Liver (tissue), 9 donors: ENCODE data around the gene ZNHIT2. TPM values are rescaled to one million over a fixed set of nuclear protein-coding genes. Genes with fewer than 3 reads are reported as not detected.

Experiments
- DNase-seq: peaks from one replicate; pipeline ENCODE4 v3.0.0-alpha.2; 2017; ENCODE audit warnings: low spot score
- H3K27ac ChIP-seq, 2 donors: one replicate each; pipeline ENCODE4 v1.7.0; 2013; ENCODE audit warnings: inconsistent platforms in 2 of 2, low read length in 2 of 2, control low read depth in 1 of 2, low read depth in 1 of 2, mild to moderate bottlenecking in 1 of 2
- H3K27me3 ChIP-seq, 4 donors: one replicate each; pipeline versions ENCODE4 v1.6.1 to v1.7.0; 2013; ENCODE audit warnings: low read length in 3 of 4, inconsistent platforms in 1 of 4, mild to moderate bottlenecking in 1 of 4, moderate library complexity in 1 of 4; ENCODE audit not compliant: control insufficient read depth in 4 of 4, insufficient read depth in 4 of 4
- H3K36me3 ChIP-seq, 4 donors: one replicate each; pipeline versions ENCODE4 v1.6.1 to v1.7.0; 2013; ENCODE audit warnings: low read length in 3 of 4, mild to moderate bottlenecking in 3 of 4, low read depth in 1 of 4, moderate library complexity in 1 of 4; ENCODE audit not compliant: control insufficient read depth in 4 of 4, insufficient read depth in 3 of 4
- H3K4me1 ChIP-seq, 4 donors: one replicate each; pipeline versions ENCODE4 v1.6.1 to v1.7.0; 2013; ENCODE audit warnings: low read length in 3 of 4, mild to moderate bottlenecking in 3 of 4, moderate library complexity in 1 of 4; ENCODE audit not compliant: control insufficient read depth in 4 of 4, insufficient read depth in 4 of 4
- H3K4me3 ChIP-seq, 3 donors: one replicate each; pipeline versions ENCODE4 v1.6.1 to v1.7.0; 2013; ENCODE audit warnings: low read length in 3 of 3, control low read depth in 1 of 3, low read depth in 1 of 3, mild to moderate bottlenecking in 1 of 3
- H3K9ac ChIP-seq, 2 donors: one replicate each; pipeline ENCODE4 v1.7.0; 2013; ENCODE audit warnings: low read length in 2 of 2, mild to moderate bottlenecking in 2 of 2, moderate library complexity in 2 of 2, control low read depth in 1 of 2, low read depth in 1 of 2
- H3K9me3 ChIP-seq, 4 donors: one replicate each; pipeline versions ENCODE4 v1.6.1 to v1.7.0; 2013; ENCODE audit warnings: low read length in 3 of 4; ENCODE audit not compliant: control insufficient read depth in 4 of 4
- CTCF ChIP-seq: fragments of 150-350 bp; IDR thresholded peaks from 2 replicates; pipeline ENCODE4 v1.5.1; 2017; ENCODE audit warnings: improper control_type of control experiment, low read depth, low read length; ENCODE audit not compliant: missing input control
- EGR1 ChIP-seq, 2 donors: IDR thresholded peaks; 2 replicates each; pipeline ENCODE4 v1.6.1; 2016 to 2018; ENCODE audit warnings: antibody characterized with exemption in 2 of 2, low read depth in 2 of 2
- FOXA1 ChIP-seq: IDR thresholded peaks from 2 replicates; pipeline ENCODE4 v1.6.1; 2016; ENCODE audit warnings: antibody characterized with exemption
- FOXA2 ChIP-seq: IDR thresholded peaks from 2 replicates; pipeline ENCODE4 v1.6.1; 2016; ENCODE audit warnings: antibody characterized with exemption
- GABPA ChIP-seq, 2 donors: IDR thresholded peaks in 1 of 2; conservative IDR thresholded peaks in 1 of 2; 2 replicates each; pipeline ENCODE4 v1.6.1; 2016; ENCODE audit warnings: antibody characterized with exemption in 2 of 2, mild to moderate bottlenecking in 1 of 2, moderate library complexity in 1 of 2
- HNF4A ChIP-seq, 2 donors: conservative IDR thresholded peaks; 2 replicates each; pipeline ENCODE4 v1.6.1; 2016; ENCODE audit warnings: antibody characterized with exemption in 2 of 2, mild to moderate bottlenecking in 2 of 2
- HNF4G ChIP-seq: IDR thresholded peaks from 2 replicates; pipeline ENCODE4 v1.6.1; 2016; ENCODE audit warnings: antibody characterized with exemption
- JUND ChIP-seq, 2 donors: IDR thresholded peaks; 2 replicates each; pipeline ENCODE4 v1.6.1; 2016; ENCODE audit warnings: antibody characterized with exemption in 2 of 2
- MAX ChIP-seq: IDR thresholded peaks from 2 replicates; pipeline ENCODE4 v1.6.1; 2016; ENCODE audit warnings: antibody characterized with exemption
- NR2F2 ChIP-seq: IDR thresholded peaks from 2 replicates; pipeline ENCODE4 v1.6.1; 2016; ENCODE audit warnings: antibody characterized with exemption
- RAD21 ChIP-seq, 2 donors: IDR thresholded peaks; 2 replicates each; pipeline ENCODE4 v1.6.1; 2016; ENCODE audit warnings: antibody characterized with exemption in 2 of 2, mild to moderate bottlenecking in 2 of 2
- REST ChIP-seq: IDR thresholded peaks from 2 replicates; pipeline ENCODE4 v1.6.1; 2016; ENCODE audit warnings: antibody characterized with exemption, mild to moderate bottlenecking
- RXRA ChIP-seq, 2 donors: IDR thresholded peaks; 2 replicates each; pipeline ENCODE4 v1.6.1; 2017 to 2018; ENCODE audit warnings: antibody characterized with exemption in 2 of 2, mild to moderate bottlenecking in 1 of 2
- SP1 ChIP-seq: IDR thresholded peaks from 2 replicates; pipeline ENCODE4 v1.6.1; 2018; ENCODE audit warnings: antibody characterized with exemption, mild to moderate bottlenecking
- YY1 ChIP-seq: IDR thresholded peaks from 2 replicates; pipeline ENCODE4 v1.6.1; 2016; ENCODE audit warnings: antibody characterized with exemption, mild to moderate bottlenecking
- ZBTB33 ChIP-seq: IDR thresholded peaks from 2 replicates; pipeline ENCODE4 v1.6.1; 2016; ENCODE audit warnings: antibody characterized with exemption
- WGBS: extraction: QIAGEN DNeasy Blood & Tissue Kit; methylation state at CpG from one replicate; pipeline ENCODE4 v1.1.7; 2013; 5-methylcytosine and 5-hydroxymethylcytosine counted together
- polyA plus RNA-seq, 2 donors: library from polyadenylated mRNA; stranded (reverse) in 1 of 2; unstranded in 1 of 2; fragments of 200-250 nt in 1 of 2; fragments of >200 nt in 1 of 2; fragmentation: Nextera tagmentation in 1 of 2; extraction: Ambion mirVana in 1 of 2; gene quantifications; one replicate each; pipeline versions ENCODE4 v1.2.1 to v1.2.3, GENCODE V29; 2013 to 2015
- total RNA-seq, 2 donors: library from RNA; depleted of rRNA; stranded (reverse); fragments of >200 nt; gene quantifications; one replicate each; pipeline ENCODE4 v1.2.3, GENCODE V29; 2014
- donor health status: healthy.
- donor health status: healthy.
- donor health status: healthy.
- donor health status: healthy.
- donor health status: healthy.

Gene ZNHIT2
- total and polyA plus RNA-seq, 4 donors, result 2.2 to 13.9 (median 6.1) TPM

GRCh38 chr11:65115361-65116082, 2.0 kb downstream of the ZNHIT2 start:
- H3K36me3 ChIP-seq, result peaks cover 9 to 17% (median 13%) of the 10 kb centered on the region in 4 donors
- TF ChIP-seq FOXA2 (no peak), FOXA1 (no peak), YY1 (no peak), HNF4G (no peak), RXRA (IDR thresholded peaks at IDR 0.05) (no peak), ZBTB33 (no peak), MAX (no peak), EGR1 (IDR thresholded peaks at IDR 0.05; ENCODE audit: low read depth in 2 of 2) (no peak), RAD21 (IDR thresholded peaks at IDR 0.05) (no peak), SP1 (no peak), NR2F2 (no peak), HNF4A (conservative IDR thresholded peaks at IDR 0.05) (no peak), CTCF (no peak)

GRCh38 chr11:65114538-65115171, 2.8 kb downstream of the ZNHIT2 start:
- 91% methylated on average over 11 of the region's 11 CpGs for WGBS
- Histone ChIP-seq H3K36me3 (peaks cover 3 to 8% (median 5%) of the 10 kb centered on the region in 4 donors), H3K27ac (peak overlapping the region in 1 of 2 donors; percentile 87), H3K4me1 (peaks cover 26 to 74% (median 56%) of the 10 kb centered on the region in 4 donors), H3K27me3 (no peaks in the 10 kb centered on the region), H3K9ac (no peak overlapping the region), H3K4me3 (no peak overlapping the region), H3K9me3 (no peaks in the 10 kb centered on the region)
- TF ChIP-seq SP1 (no peak), FOXA2 (no peak), HNF4G (no peak), CTCF (no peak), NR2F2 (no peak), EGR1 (IDR thresholded peaks at IDR 0.05; ENCODE audit: low read depth in 2 of 2) (no peak), MAX (no peak), GABPA (IDR thresholded peaks at IDR 0.05 in 1 of 2, conservative IDR thresholded peaks at IDR 0.05 in 1 of 2) (no peak), JUND (IDR thresholded peaks at IDR 0.05) (no peak), FOXA1 (no peak), ZBTB33 (no peak), RAD21 (IDR thresholded peaks at IDR 0.05) (no peak), RXRA (IDR thresholded peaks at IDR 0.05) (no peak), REST (no peak), YY1 (no peak)
- no peak for DNase-seq

More at GRCh38 chr11:65115361-65116082, 2.0 kb downstream of the ZNHIT2 start:
- Histone ChIP-seq H3K4me1 (peaks cover 26 to 81% (median 62%) of the 10 kb centered on the region in 4 donors), H3K9ac (peak overlapping the region in 1 of 2 donors; percentile 82), H3K9me3 (no peaks in the 10 kb centered on the region), H3K4me3 (no peak overlapping the region), H3K27me3 (no peaks in the 10 kb centered on the region), H3K27ac (peak overlapping the region; percentile 89 to 90)
- DNase-seq, result no peak
- WGBS, result 95% methylated on average over 21 of the region's 21 CpGs
